Testis (tissue), 2 donors: Measurements from ENCODE around the gene MAGI1.

Source experiments
- POLR2A ChIP-seq: fragments of 450-650 bp; IDR thresholded peaks from one replicate; pipeline ENCODE4 v1.6.1; 2017; ENCODE audit warnings: antibody characterized with exemption, mild to moderate bottlenecking, moderate library complexity
- TF ChIP-seq, protein P1 (sequence below), 3 experiments: fragments of 450-650 bp in 2 of 3; fragments of 200-600 bp in 1 of 3; sonication (generic) in 1 of 3; IDR thresholded peaks; one replicate each; pipeline ENCODE4 v1.5.1; 2016 to 2019; ENCODE audit warnings: antibody characterized with exemption in 3 of 3, mild to moderate bottlenecking in 2 of 3, moderate library complexity in 1 of 3

DNA sequence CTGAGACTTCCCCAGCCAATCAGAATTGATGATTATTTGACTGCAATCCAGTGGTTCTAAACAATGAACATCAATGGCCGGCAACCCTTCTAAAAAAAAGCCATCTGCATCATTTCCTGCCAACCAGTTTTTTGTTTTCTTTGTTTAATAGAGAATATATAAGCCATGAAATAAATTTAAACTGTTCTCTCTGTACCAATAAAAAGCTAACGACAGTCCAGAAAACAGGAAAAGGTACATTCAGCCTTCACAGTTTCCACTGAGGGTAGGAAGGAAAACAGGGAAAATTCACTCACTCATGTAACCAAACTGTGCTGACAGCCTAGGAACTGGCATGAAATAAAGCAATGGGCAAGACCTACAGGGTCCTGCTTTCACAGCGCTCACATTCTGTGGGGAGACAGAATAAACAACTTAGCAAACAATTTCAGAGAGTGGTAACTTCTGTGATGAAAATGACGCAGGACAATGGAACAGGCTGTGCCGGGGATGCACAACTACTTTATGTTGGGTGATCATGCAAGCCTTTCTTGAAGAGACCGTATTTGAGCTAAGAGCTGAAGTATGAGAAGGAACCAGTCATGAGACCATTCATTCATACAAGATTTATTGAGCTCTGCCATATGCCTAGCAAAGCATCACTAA, 630.1 kb downstream of the MAGI1 start:
- TF ChIP-seq, protein P1, sequence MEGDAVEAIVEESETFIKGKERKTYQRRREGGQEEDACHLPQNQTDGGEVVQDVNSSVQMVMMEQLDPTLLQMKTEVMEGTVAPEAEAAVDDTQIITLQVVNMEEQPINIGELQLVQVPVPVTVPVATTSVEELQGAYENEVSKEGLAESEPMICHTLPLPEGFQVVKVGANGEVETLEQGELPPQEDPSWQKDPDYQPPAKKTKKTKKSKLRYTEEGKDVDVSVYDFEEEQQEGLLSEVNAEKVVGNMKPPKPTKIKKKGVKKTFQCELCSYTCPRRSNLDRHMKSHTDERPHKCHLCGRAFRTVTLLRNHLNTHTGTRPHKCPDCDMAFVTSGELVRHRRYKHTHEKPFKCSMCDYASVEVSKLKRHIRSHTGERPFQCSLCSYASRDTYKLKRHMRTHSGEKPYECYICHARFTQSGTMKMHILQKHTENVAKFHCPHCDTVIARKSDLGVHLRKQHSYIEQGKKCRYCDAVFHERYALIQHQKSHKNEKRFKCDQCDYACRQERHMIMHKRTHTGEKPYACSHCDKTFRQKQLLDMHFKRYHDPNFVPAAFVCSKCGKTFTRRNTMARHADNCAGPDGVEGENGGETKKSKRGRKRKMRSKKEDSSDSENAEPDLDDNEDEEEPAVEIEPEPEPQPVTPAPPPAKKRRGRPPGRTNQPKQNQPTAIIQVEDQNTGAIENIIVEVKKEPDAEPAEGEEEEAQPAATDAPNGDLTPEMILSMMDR (IDR thresholded peaks at IDR 0.05): no peak
- TF ChIP-seq POLR2A: no peak
